HepG2 (cell line): ENCODE measurements around the gene WWC1. TPM values are rescaled to one million over a fixed set of nuclear protein-coding genes. Genes with fewer than 3 reads are reported as not detected.

Experiments
- CCDC6 ChIP-seq: sonication (generic); formaldehyde crosslinking; IDR thresholded peaks from 2 replicates; pipeline ENCODE4 v1.8.1; 2022; ENCODE audit warnings: mild to moderate bottlenecking, missing genetic modification reagents, moderate library complexity
- GFI1 ChIP-seq: sonication (generic); formaldehyde crosslinking; IDR thresholded peaks from 2 replicates; pipeline ENCODE4 v1.5.0; 2020; ENCODE audit warnings: missing genetic modification reagents, mild to moderate bottlenecking, borderline replicate concordance
- GTF2F1 ChIP-seq: fragments of 150-350 bp; IDR thresholded peaks from 2 replicates; pipeline ENCODE4 v1.6.1; 2014; ENCODE audit warnings: low read length
- HNRNPK ChIP-seq: fragments of 200-400 bp; formaldehyde crosslinking; IDR thresholded peaks from 2 replicates; pipeline ENCODE4 v1.6.1; 2018; ENCODE audit warnings: low read length, low read depth, moderate library complexity, mild to moderate bottlenecking; ENCODE audit not compliant: poor library complexity, severe bottlenecking
- IKZF4 ChIP-seq: sonication (generic); formaldehyde crosslinking; IDR thresholded peaks from 2 replicates; pipeline ENCODE4 v1.5.1; 2020; ENCODE audit warnings: borderline replicate concordance, mild to moderate bottlenecking, low read depth, missing genetic modification reagents; ENCODE audit errors: not compliant biosample characterization
- NKX3-1 ChIP-seq: sonication (generic); formaldehyde crosslinking; IDR thresholded peaks from 2 replicates; pipeline ENCODE4 v1.5.0; 2020; ENCODE audit warnings: missing genetic modification reagents
- PAWR ChIP-seq: sonication (generic); formaldehyde crosslinking; IDR thresholded peaks from 2 replicates; pipeline ENCODE4 v1.4.0; 2020; ENCODE audit warnings: missing genetic modification reagents, mild to moderate bottlenecking, borderline replicate concordance
- PRPF4 ChIP-seq: fragments of 200-400 bp; formaldehyde crosslinking; IDR thresholded peaks from 2 replicates; pipeline ENCODE4 v1.6.1; 2016; ENCODE audit warnings: low read length, low read depth; ENCODE audit not compliant: poor library complexity, severe bottlenecking
- RARG ChIP-seq: sonication (generic); formaldehyde crosslinking; IDR thresholded peaks from 2 replicates; pipeline ENCODE4 v1.4.0; 2020; ENCODE audit warnings: low read depth, mild to moderate bottlenecking, missing genetic modification reagents
- SOX5 ChIP-seq: IDR thresholded peaks from 2 replicates; pipeline ENCODE4 v1.6.1; 2016; ENCODE audit warnings: borderline replicate concordance
- SP1 ChIP-seq, 2 experiments: fragments of 450-650 bp in 1 of 2; sonication (generic) in 1 of 2; formaldehyde crosslinking in 1 of 2; IDR thresholded peaks; 2 replicates each; pipeline versions ENCODE4 v1.4.0 to v1.6.1; 2016 to 2020; ENCODE audit warnings: missing genetic modification reagents in 1 of 2
- ZNF331 ChIP-seq: sonication (generic); formaldehyde crosslinking; IDR thresholded peaks from 2 replicates; pipeline ENCODE4 v1.4.0; 2020; ENCODE audit warnings: missing genetic modification reagents
- ZNF644 ChIP-seq: IDR thresholded peaks from 2 replicates; pipeline ENCODE4 v1.6.1; 2016; ENCODE audit warnings: low read depth
- ZSCAN21 ChIP-seq: sonication (generic); formaldehyde crosslinking; IDR thresholded peaks from 2 replicates; pipeline ENCODE4 v1.8.0; 2022; ENCODE audit warnings: mild to moderate bottlenecking, missing genetic modification reagents, moderate library complexity, borderline replicate concordance
- polyA plus RNA-seq, 8 experiments: library from polyadenylated mRNA; depleted of rRNA in 3 of 8; stranded (reverse) in 7 of 8; unstranded in 1 of 8; fragments of >200 nt; fragmentation: Illumina TruSeq in 4 of 8; extraction: Trizol in 4 of 8; gene quantifications; 2 replicates each; pipeline versions ENCODE4 v1.2.1 to v1.2.3, GENCODE V29; 2011 to 2016; ENCODE audit warnings: low read depth in 4 of 8, missing spikeins in 1 of 8, mixed read lengths in 1 of 8; ENCODE audit not compliant: insufficient read depth in 1 of 8
- total RNA-seq, 5 experiments: library from RNA; depleted of rRNA; stranded (reverse); fragments of >200 nt; fragmentation: Illumina TruSeq; extraction: Trizol; gene quantifications; 2 replicates each; pipeline ENCODE4 v1.2.3, GENCODE V29; 2016; ENCODE audit warnings: low read depth in 1 of 5
- TF ChIP-seq, protein P1 (sequence below): sonication (generic); formaldehyde crosslinking; IDR thresholded peaks from 2 replicates; pipeline ENCODE4 v1.5.0; 2020; ENCODE audit warnings: missing genetic modification reagents
- TF ChIP-seq, protein P2 (sequence below): IDR thresholded peaks from 2 replicates; pipeline ENCODE4 v1.6.1; 2016; ENCODE audit warnings: low read depth, missing genetic modification reagents, missing compliant biosample characterization
- TF ChIP-seq, protein P3 (sequence below): IDR thresholded peaks from 2 replicates; pipeline ENCODE4 v1.6.1; 2016; ENCODE audit warnings: missing compliant biosample characterization, missing genetic modification reagents, borderline replicate concordance
- TF ChIP-seq, protein P4 (sequence below): sonication (generic); formaldehyde crosslinking; IDR thresholded peaks from 2 replicates; pipeline ENCODE4 v1.9.0; 2021; ENCODE audit warnings: missing genetic modification reagents, mild to moderate bottlenecking, borderline replicate concordance

Gene WWC1
- total and polyA plus RNA-seq, 2 of the 13 experiments (the other 11 are each of a cell fraction or from before 2014, with no cell fraction given), result 8.3 to 17.9 TPM

DNA sequence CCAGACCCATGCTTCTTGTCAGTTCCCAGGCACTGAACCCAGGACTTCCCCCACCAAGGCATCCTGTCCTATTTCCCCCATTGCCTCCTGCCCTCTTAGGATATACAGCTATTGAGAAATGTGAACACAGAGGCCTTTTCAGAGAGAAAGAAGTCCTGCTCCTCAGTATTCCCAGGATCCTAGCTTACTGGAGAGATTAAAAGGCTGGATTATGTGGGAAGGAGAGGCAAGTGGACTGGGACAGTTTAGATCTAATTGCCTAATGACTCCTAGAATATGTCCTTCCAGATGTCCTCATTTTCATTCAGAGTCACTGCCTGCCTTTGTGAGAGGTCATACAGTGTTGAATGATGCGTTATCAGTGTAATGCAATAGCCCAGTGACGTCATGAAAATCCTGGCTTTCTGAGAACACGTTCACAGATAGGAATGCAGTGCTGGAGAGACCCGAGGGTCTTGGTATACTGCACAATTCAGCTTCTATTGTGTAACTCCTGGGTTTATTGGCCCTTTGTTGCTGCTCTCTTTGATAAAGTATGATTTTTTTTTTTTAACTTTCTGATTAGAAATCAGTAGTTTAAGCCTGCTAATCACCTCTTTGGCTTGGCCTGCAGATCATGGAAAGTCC is 26.2 kb downstream of the WWC1 start (continued):
- TF ChIP-seq GFI1 (no peak), PAWR (CRISPR knock-in tag) (no peak), RARG (CRISPR knock-in tag) (no peak), HNRNPK (no peak), IKZF4 (CRISPR knock-in tag) (no peak), CCDC6 (CRISPR knock-in tag) (no peak), SP1 (IDR thresholded peaks at IDR 0.05) (no peak), SP1 (CRISPR knock-in tag; IDR thresholded peaks at IDR 0.05) (no peak), SOX5 (peak; percentile 37; the same call in 1 of the 2 replicates), PRPF4 (no peak), NKX3-1 (CRISPR knock-in tag) (no peak), ZNF644 (CRISPR knock-in tag) (no peak), ZNF331 (CRISPR knock-in tag) (0 out of 2 replicates have a peak, but pooled peaks have one; percentile 22), ZSCAN21 (CRISPR knock-in tag) (no peak), GTF2F1 (no peak)
- TF ChIP-seq, protein P1, sequence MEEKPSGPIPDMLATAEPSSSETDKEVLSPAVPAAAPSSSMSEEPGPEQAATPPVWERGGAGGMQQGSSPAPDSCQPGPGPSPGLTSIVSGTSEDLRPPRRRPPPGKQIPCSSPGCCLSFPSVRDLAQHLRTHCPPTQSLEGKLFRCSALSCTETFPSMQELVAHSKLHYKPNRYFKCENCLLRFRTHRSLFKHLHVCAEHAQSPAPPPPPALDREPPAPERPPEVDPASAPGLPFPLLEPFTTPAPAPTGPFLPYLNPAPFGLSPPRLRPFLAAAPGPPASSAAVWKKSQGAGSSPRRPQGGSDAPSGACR, result no peak
- TF ChIP-seq, protein P2, sequence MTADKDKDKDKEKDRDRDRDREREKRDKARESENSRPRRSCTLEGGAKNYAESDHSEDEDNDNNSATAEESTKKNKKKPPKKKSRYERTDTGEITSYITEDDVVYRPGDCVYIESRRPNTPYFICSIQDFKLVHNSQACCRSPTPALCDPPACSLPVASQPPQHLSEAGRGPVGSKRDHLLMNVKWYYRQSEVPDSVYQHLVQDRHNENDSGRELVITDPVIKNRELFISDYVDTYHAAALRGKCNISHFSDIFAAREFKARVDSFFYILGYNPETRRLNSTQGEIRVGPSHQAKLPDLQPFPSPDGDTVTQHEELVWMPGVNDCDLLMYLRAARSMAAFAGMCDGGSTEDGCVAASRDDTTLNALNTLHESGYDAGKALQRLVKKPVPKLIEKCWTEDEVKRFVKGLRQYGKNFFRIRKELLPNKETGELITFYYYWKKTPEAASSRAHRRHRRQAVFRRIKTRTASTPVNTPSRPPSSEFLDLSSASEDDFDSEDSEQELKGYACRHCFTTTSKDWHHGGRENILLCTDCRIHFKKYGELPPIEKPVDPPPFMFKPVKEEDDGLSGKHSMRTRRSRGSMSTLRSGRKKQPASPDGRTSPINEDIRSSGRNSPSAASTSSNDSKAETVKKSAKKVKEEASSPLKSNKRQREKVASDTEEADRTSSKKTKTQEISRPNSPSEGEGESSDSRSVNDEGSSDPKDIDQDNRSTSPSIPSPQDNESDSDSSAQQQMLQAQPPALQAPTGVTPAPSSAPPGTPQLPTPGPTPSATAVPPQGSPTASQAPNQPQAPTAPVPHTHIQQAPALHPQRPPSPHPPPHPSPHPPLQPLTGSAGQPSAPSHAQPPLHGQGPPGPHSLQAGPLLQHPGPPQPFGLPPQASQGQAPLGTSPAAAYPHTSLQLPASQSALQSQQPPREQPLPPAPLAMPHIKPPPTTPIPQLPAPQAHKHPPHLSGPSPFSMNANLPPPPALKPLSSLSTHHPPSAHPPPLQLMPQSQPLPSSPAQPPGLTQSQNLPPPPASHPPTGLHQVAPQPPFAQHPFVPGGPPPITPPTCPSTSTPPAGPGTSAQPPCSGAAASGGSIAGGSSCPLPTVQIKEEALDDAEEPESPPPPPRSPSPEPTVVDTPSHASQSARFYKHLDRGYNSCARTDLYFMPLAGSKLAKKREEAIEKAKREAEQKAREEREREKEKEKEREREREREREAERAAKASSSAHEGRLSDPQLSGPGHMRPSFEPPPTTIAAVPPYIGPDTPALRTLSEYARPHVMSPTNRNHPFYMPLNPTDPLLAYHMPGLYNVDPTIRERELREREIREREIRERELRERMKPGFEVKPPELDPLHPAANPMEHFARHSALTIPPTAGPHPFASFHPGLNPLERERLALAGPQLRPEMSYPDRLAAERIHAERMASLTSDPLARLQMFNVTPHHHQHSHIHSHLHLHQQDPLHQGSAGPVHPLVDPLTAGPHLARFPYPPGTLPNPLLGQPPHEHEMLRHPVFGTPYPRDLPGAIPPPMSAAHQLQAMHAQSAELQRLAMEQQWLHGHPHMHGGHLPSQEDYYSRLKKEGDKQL (CRISPR knock-in tag), result no peak
- TF ChIP-seq, protein P3, sequence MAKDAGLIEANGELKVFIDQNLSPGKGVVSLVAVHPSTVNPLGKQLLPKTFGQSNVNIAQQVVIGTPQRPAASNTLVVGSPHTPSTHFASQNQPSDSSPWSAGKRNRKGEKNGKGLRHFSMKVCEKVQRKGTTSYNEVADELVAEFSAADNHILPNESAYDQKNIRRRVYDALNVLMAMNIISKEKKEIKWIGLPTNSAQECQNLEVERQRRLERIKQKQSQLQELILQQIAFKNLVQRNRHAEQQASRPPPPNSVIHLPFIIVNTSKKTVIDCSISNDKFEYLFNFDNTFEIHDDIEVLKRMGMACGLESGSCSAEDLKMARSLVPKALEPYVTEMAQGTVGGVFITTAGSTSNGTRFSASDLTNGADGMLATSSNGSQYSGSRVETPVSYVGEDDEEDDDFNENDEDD (CRISPR knock-in tag), result no peak
- TF ChIP-seq, protein P4, sequence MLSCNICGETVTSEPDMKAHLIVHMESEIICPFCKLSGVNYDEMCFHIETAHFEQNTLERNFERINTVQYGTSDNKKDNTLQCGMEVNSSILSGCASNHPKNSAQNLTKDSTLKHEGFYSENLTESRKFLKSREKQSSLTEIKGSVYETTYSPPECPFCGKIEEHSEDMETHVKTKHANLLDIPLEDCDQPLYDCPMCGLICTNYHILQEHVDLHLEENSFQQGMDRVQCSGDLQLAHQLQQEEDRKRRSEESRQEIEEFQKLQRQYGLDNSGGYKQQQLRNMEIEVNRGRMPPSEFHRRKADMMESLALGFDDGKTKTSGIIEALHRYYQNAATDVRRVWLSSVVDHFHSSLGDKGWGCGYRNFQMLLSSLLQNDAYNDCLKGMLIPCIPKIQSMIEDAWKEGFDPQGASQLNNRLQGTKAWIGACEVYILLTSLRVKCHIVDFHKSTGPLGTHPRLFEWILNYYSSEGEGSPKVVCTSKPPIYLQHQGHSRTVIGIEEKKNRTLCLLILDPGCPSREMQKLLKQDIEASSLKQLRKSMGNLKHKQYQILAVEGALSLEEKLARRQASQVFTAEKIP (CRISPR knock-in tag), result no peak
